RWPE1 (cell line): ENCODE data around the gene MRPS27.

Source experiments
- CTCF ChIA-PET: fragments of 350-600 bp; sonication (Branson Sonifier 250); formaldehyde crosslinking; extraction: SDS; loops from one replicate; lab custom pipeline; 2021; lab: Yijun Ruan, JAX
- POLR2A ChIA-PET: fragments of 400-600 bp; formaldehyde crosslinking; extraction: SDS; loops from one replicate; lab custom pipeline; 2020; ENCODE audit warnings: antibody characterized with exemption; ENCODE audit not compliant: low non-redundant PET; lab: Yijun Ruan, JAX
- DNase-seq: peaks from one replicate; pipeline ENCODE4 v3.0.0; 2012; ENCODE audit warnings: low spot score
- H3K27ac ChIP-seq: fragments of 450-650 bp; 2 replicates; pipeline ENCODE4 v1.5.1; 2017
- TF ChIP-seq, protein P1 (sequence below): fragments of 450-650 bp; conservative IDR thresholded peaks from 2 replicates; pipeline ENCODE4 v1.5.1; 2017; ENCODE audit warnings: low read depth, mild to moderate bottlenecking

The MRPS27 gene

DNA sequence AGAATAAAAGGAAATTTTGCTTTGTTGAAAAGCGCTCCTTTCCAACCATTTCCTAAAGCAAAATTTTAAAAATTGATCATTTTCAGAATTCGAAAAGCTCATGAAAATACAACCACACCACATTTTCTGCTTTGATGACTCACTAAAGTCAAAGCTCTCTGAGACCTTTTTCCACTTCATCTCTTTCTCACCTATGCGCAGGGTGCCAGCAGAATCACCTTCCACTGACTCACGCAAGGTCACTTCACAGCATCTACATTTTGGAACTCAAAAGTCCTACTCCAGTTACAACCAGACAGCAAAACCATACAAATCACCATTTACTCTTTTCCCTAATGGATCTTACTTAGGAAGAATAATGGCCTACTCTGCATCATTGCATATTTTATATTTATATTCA is 106.6 kb downstream of the MRPS27 start:
- no peak for DNase-seq
- TF ChIP-seq, protein P1, sequence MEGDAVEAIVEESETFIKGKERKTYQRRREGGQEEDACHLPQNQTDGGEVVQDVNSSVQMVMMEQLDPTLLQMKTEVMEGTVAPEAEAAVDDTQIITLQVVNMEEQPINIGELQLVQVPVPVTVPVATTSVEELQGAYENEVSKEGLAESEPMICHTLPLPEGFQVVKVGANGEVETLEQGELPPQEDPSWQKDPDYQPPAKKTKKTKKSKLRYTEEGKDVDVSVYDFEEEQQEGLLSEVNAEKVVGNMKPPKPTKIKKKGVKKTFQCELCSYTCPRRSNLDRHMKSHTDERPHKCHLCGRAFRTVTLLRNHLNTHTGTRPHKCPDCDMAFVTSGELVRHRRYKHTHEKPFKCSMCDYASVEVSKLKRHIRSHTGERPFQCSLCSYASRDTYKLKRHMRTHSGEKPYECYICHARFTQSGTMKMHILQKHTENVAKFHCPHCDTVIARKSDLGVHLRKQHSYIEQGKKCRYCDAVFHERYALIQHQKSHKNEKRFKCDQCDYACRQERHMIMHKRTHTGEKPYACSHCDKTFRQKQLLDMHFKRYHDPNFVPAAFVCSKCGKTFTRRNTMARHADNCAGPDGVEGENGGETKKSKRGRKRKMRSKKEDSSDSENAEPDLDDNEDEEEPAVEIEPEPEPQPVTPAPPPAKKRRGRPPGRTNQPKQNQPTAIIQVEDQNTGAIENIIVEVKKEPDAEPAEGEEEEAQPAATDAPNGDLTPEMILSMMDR: no peak
- POLR2A ChIA-PET: no interaction called here
- H3K27ac ChIP-seq: no peak overlapping the region
- CTCF ChIA-PET: interaction anchor here (0.5 to 1.3 kb wide), 3 partner anchors 20 to 95 kb away, joined by 3 read pairs; no protein-coding TSS in a partner anchor

DNA sequence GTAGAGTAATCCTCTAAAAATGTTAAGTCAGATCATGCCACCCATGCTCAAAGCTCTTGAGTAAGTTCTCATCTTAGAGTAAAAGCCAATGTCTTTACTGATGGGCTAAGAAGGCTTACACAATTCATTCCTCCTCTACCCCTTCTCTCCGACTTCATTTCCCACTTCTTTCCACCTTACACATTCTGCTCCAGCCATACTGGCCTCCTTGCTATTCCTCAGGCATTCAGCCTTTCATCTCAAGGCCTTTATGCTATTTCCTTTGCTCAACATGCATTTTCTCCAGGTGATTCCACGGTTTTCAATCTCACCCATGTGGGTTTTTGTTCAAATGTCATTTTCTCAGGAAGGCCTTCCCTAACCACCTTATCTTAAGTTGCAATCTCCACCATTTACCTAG is 107.9 kb downstream of the MRPS27 start:
- 0 out of 2 replicates have a peak overlapping the region, but pooled peaks have one; percentile 18 for H3K27ac ChIP-seq
- no peak for DNase-seq
- TF ChIP-seq, protein P1: no peak
- ChIA-PET CTCF (no interaction called here), POLR2A (no interaction called here)

DNA sequence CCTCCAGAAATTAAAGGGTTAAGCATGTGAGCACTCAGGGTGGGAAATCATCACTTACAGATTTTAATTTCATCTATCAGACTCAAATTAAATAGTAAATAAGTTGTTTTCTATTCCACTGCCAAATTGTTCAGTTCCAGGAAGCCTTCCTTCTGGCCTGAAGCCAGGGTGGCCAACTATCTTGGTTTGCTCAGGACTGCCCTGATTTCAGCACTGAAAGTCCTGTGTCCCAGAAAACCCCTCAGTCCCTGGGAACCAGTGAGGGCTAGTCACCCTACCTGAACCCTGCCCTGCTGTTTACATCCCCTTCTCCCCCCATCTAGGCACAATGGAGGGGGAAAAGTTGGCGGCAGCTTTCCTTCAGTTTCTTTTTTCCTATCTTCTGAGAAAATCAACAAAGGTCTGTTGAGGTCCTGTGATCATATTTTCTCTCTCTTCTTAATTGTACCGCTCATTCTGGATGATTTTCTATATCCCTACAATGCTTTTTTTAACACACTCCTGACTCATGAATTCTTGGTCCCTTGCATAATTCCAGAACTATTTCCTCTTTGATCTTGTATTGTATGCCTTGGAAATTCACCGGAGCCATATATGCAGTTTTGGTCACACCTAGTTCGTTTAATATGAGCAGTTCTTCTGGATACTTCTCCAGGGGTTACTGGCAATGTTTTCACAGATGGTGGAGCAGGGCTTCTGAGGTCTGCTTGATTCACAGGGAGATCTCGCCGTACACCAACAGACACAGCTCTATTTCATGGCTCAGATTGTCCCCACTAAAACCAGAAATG is 109.0 kb downstream of the MRPS27 start:
- POLR2A ChIA-PET: interaction anchor here (0.6 kb wide), 1 partner anchor 305 kb away, joined by 4 read pairs; no protein-coding TSS in a partner anchor
- peak; percentile 83 for DNase-seq
- H3K27ac ChIP-seq: peak overlapping the region; percentile 90

DNA sequence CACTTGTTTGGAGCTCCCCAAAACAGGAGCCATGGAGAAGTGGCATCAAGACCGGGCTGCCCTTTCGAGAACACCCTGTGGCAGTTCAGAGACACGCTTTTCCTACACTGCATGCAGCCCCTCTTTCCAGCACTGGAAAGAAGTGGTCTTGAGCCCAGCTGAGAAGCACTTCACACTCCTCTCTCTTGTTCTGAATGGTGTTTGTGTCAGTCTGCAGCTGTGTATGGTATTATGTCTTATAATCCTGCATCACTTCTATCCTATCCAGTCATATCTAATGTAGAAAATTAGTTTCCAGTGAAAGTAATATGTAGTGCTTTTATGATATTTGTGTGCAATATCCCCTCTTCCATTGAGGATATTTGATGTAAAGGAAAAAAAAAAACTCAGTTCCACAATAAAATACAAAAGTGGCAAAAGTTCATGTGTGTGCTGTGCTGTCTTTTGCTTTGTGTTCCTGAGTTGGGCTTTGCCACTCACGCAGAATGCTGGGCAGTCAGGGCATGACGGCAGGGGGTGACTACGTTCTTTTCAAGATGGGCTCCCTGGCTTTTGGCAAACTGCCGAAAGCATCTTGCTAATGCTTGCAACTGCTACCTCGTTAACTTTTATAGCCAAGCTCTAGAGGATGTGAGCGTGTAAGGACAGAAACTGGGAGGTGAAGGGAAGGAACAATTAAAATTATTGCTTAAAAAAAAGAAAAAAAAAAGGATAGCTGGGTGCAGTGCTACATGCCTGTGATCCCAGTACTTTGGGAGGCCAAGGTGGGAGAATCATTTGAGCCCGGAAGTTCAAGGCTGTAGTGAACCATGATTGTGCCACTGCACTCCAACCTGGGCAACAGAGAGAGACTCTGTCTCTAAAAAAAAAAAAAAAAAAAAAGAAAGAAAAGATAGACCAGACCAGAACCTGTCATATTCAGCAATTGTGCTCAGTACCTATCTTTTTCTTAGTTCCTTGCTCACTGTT is 110.6 kb downstream of the MRPS27 start:
- POLR2A ChIA-PET: no interaction called here
- H3K27ac ChIP-seq: peak overlapping the region; percentile 90
- TF ChIP-seq, protein P1: no peak; the same call in 1 of the 2 replicates
- DNase-seq: peak; percentile 63
- CTCF ChIA-PET: interaction anchor here (0.6 to 0.8 kb wide), 3 partner anchors 12 to 375 kb away, joined by 4 to 6 read pairs (median 4); no protein-coding TSS in a partner anchor

More for the DNA sequence above, 109.0 kb downstream of the MRPS27 start:
- CTCF ChIA-PET: interaction anchor here (0.7 kb wide), 1 partner anchor 135 kb away, joined by 3 read pairs; no protein-coding TSS in a partner anchor
- TF ChIP-seq, protein P1: no peak

DNA sequence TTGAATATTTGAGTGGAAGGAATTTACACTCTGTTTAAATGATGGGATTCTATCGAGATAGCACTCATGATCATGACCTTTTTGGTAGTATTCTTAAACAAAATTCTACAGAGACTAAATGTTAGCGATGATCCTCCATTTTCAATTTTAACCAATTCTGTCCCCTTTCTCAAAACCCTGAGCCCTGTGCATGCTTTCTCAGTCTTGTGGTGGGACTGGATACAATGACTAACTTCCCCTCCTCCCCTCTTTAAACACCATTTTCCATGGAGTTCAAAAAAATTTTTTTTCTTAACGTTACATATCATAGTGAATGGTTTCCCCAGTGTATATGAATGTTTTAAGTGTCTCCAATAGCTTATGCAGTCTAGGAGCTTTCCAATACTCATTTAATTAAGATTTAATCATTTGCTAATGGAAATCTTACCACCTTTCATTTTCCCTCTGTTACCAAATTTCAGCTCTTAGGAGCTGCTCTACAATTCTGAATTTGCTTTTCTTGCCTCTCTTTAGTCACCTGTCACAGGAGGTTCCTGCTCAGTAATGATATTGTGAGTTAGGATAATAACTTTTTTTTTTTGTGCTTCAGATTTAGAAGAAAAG is 111.6 kb downstream of the MRPS27 start:
- TF ChIP-seq, protein P1: no peak
- ChIA-PET POLR2A (no interaction called here), CTCF (interaction anchor here (0.6 kb wide), 2 partner anchors 200 to 425 kb away, joined by 3 to 5 read pairs; no protein-coding TSS in a partner anchor)
- DNase-seq: no peak
- no peak overlapping the region for H3K27ac ChIP-seq

DNA sequence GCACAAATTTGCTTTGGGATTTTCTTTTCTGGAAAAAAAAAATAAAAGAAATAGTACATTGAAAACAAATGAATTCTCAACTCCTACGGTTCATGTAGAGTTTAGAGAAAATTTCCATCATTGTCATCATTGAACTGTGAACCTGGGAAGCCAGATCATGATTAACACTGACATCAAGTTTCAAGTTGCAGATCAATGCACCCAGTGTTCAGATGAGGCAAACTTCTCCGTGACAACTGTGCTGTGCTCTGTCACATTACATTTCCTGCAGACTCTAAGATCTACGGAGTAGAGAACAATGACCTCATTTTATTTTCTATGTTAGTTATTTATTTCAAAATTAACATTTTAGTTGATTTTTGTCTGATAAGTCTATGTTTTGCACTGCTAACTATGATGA is 113.0 kb downstream of the MRPS27 start:
- TF ChIP-seq, protein P1: no peak
- ChIA-PET POLR2A (no interaction called here), CTCF (no interaction called here)
- H3K27ac ChIP-seq: no peak overlapping the region
- DNase-seq: no peak
